Upper lobe of left lung (tissue), 6 donors: Measurements from ENCODE around the gene GKAP1. TPM values are rescaled to one million over a fixed set of nuclear protein-coding genes. Genes with fewer than 3 reads are reported as not detected.

ENCODE experiments used
- ATAC-seq, 2 donors: fragments of 200-7000 bp; cut with Tn5 transposase; one replicate each; pipeline ENCODE4 v1.9.1; 2022; ENCODE audit warnings: mild to moderate bottlenecking in 2 of 2, moderate library complexity in 2 of 2; ENCODE audit not compliant: low FRiP score in 2 of 2
- DNase-seq, 2 donors: peaks; one replicate each; pipeline ENCODE4 v3.0.0-alpha.2; 2019 to 2020
- H3K27ac ChIP-seq, 4 donors: fragments of 200-600 bp; sonication (generic); one replicate each; pipeline ENCODE4 v1.5.1; 2016 to 2019
- H3K27me3 ChIP-seq, 4 donors: fragments of 200-600 bp; sonication (generic); one replicate each; pipeline ENCODE4 v1.5.1; 2017 to 2019
- H3K36me3 ChIP-seq, 4 donors: fragments of 200-600 bp; sonication (generic); one replicate each; pipeline ENCODE4 v1.5.1; 2016 to 2019
- H3K4me1 ChIP-seq, 4 donors: fragments of 200-600 bp; sonication (generic); one replicate each; pipeline ENCODE4 v1.5.1; 2018 to 2019
- H3K4me3 ChIP-seq, 4 donors: fragments of 200-600 bp; sonication (generic); one replicate each; pipeline ENCODE4 v1.5.1; 2017 to 2019; ENCODE audit warnings: mild to moderate bottlenecking in 2 of 4, moderate library complexity in 1 of 4
- H3K9me3 ChIP-seq, 4 donors: fragments of 200-600 bp; sonication (generic); one replicate each; pipeline ENCODE4 v1.5.1; 2018 to 2019
- EP300 ChIP-seq, 4 donors: sonication (generic); formaldehyde crosslinking; IDR thresholded peaks; one replicate each; pipeline ENCODE4 v1.5.1; 2017; ENCODE audit warnings: antibody characterized with exemption in 4 of 4, control low read depth in 2 of 4
- POLR2A ChIP-seq, 4 donors: fragments of 450-650 bp; IDR thresholded peaks; one replicate each; pipeline ENCODE4 v1.5.1; 2016 to 2017; ENCODE audit warnings: antibody characterized with exemption in 4 of 4, mild to moderate bottlenecking in 2 of 4
- POLR2AphosphoS5 ChIP-seq, 2 donors: sonication (generic); formaldehyde crosslinking; IDR thresholded peaks; one replicate each; pipeline ENCODE4 v1.5.1; 2017; ENCODE audit warnings: antibody characterized with exemption in 2 of 2
- WGBS, 2 donors: methylation state at CpG; one replicate each; pipeline ENCODE4 v1.1.5; 2017 to 2018; 5-methylcytosine and 5-hydroxymethylcytosine counted together
- total RNA-seq, 6 donors: library from RNA; depleted of rRNA in 4 of 6; stranded (reverse); fragments of >200 nt in 4 of 6; gene quantifications; one replicate each; pipeline versions ENCODE4 v1.1.0 to v1.2.1, GENCODE V29; 2016 to 2021
- TF ChIP-seq, protein P1 (sequence below), 6 experiments: fragments of 450-650 bp in 4 of 6; fragments of 200-600 bp in 2 of 6; sonication (generic) in 2 of 6; IDR thresholded peaks; one replicate each; pipeline ENCODE4 v1.5.1; 2016 to 2019; ENCODE audit warnings: antibody characterized with exemption in 6 of 6
- donor health status: DM: no; HTN: no; CAD: no; lungs with moderate emphysema.
- donor health status: DM: no; HTN: yes; CAD: no; lungs with severe emphysema.

Gene GKAP1
- total RNA-seq, 6 donors from 2014 or later = 4.4 to 28.3 (median 6.5) TPM

DNA sequence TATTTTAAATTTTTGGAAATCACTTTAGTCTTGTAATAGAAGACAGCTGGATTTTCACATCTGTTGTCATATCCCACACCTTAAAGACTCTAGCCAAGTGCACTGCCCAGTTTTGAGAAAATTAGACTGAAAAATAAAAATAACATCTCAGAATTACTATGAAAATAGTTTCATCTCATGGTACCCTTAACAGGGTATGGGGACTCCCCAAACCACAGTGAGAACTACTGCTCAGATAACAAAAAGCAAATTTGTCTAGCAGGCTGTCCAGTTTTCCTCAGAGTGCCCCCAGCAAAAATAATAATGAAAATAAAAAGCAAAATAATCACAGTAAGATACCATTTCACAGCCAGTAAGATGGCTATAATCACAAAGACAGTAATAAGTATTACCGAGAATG, 116.3 kb downstream of the GKAP1 start:
- TF ChIP-seq, protein P1, sequence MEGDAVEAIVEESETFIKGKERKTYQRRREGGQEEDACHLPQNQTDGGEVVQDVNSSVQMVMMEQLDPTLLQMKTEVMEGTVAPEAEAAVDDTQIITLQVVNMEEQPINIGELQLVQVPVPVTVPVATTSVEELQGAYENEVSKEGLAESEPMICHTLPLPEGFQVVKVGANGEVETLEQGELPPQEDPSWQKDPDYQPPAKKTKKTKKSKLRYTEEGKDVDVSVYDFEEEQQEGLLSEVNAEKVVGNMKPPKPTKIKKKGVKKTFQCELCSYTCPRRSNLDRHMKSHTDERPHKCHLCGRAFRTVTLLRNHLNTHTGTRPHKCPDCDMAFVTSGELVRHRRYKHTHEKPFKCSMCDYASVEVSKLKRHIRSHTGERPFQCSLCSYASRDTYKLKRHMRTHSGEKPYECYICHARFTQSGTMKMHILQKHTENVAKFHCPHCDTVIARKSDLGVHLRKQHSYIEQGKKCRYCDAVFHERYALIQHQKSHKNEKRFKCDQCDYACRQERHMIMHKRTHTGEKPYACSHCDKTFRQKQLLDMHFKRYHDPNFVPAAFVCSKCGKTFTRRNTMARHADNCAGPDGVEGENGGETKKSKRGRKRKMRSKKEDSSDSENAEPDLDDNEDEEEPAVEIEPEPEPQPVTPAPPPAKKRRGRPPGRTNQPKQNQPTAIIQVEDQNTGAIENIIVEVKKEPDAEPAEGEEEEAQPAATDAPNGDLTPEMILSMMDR (IDR thresholded peaks at IDR 0.05) = no peak
- TF ChIP-seq POLR2AphosphoS5 (IDR thresholded peaks at IDR 0.05) (no peak), EP300 (IDR thresholded peaks at IDR 0.05) (no peak), POLR2A (IDR thresholded peaks at IDR 0.05) (no peak)
- H3K36me3 ChIP-seq = no peaks in the 10 kb centered on the region
- DNase-seq = no peak

GRCh38 chr9:83699615-83700014, 118.0 kb downstream of the GKAP1 start:
- ATAC-seq (no peak), DNase-seq (no peak)
- H3K9me3 ChIP-seq = no peaks in the 10 kb centered on the region
- 87 to 90% methylated on average over 3 of the region's 3 CpGs for WGBS, 2 donors
- peaks cover 10 to 75% (median 29%) of the 10 kb centered on the region in 4 donors for H3K4me1 ChIP-seq
- TF ChIP-seq POLR2A (IDR thresholded peaks at IDR 0.05) (no peak), POLR2AphosphoS5 (IDR thresholded peaks at IDR 0.05) (no peak), EP300 (IDR thresholded peaks at IDR 0.05) (no peak)
- TF ChIP-seq, protein P1 (IDR thresholded peaks at IDR 0.05) = no peak
- H3K27ac ChIP-seq = no peak overlapping the region
- H3K36me3 ChIP-seq = no peaks in the 10 kb centered on the region
- no peaks in the 10 kb centered on the region for H3K27me3 ChIP-seq
- no peak overlapping the region for H3K4me3 ChIP-seq

More for the DNA sequence above, 116.3 kb downstream of the GKAP1 start:
- WGBS, 2 donors = 93 to 100% methylated on average over 1 of the region's 1 CpG
- peaks cover 15 to 79% (median 37%) of the 10 kb centered on the region in 4 donors for H3K4me1 ChIP-seq
- H3K9me3 ChIP-seq = no peaks in the 10 kb centered on the region
- H3K4me3 ChIP-seq = no peak overlapping the region
- no peak for ATAC-seq
- no peak overlapping the region for H3K27ac ChIP-seq
- H3K27me3 ChIP-seq = no peaks in the 10 kb centered on the region

GRCh38 chr9:83698976-83699585, 118.5 kb downstream of the GKAP1 start:
- TF ChIP-seq EP300 (IDR thresholded peaks at IDR 0.05) (no peak), POLR2AphosphoS5 (IDR thresholded peaks at IDR 0.05) (no peak), POLR2A (IDR thresholded peaks at IDR 0.05) (no peak)
- TF ChIP-seq, protein P1 (IDR thresholded peaks at IDR 0.05) = no peak
- Histone ChIP-seq H3K27me3 (no peaks in the 10 kb centered on the region), H3K36me3 (no peaks in the 10 kb centered on the region), H3K4me3 (no peak overlapping the region), H3K4me1 (peaks cover 13 to 70% (median 31%) of the 10 kb centered on the region in 4 donors), H3K27ac (no peak overlapping the region), H3K9me3 (no peaks in the 10 kb centered on the region)
- DNase-seq = no peak
- ATAC-seq = no peak
- WGBS, 2 donors = 54 to 62% methylated on average over 4 of the region's 4 CpGs

DNA sequence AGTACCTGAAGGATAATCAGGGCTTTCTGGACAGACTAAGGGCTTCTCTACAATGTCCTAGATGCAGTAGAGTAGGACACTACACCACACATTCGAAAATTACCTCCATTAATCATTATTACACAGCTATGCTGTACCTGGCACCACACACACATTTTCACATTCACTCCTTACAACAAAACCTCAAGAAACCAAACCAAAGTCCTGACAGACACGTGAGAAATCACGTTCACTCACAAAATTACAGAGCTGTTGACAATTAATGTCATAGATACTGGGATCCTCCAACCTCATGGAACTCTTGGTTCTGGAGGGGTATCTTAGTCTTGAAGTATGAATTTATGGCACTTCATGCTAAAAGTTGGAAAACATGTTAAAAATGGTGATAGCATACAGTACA, 126.1 kb downstream of the GKAP1 start:
- no peaks in the 10 kb centered on the region for H3K27me3 ChIP-seq
- H3K36me3 ChIP-seq = no peaks in the 10 kb centered on the region
- H3K4me1 ChIP-seq = peaks cover 3 to 22% (median 14%) of the 10 kb centered on the region in 4 donors
- no peak overlapping the region for H3K27ac ChIP-seq
- no peaks in the 10 kb centered on the region for H3K9me3 ChIP-seq
- no peak overlapping the region for H3K4me3 ChIP-seq
- TF ChIP-seq POLR2A (IDR thresholded peaks at IDR 0.05) = no peak
- ATAC-seq (no peak), DNase-seq (no peak)
- WGBS, 2 donors = 82 to 83% methylated on average over 3 of the region's 3 CpGs

Other genes with a start within 250 kb of the GKAP1 start
- 10 to 100 TPM in 1 of 6 donors, 1 to 10 TPM in 5; 2.3 to 13.7 (median 5.1) TPM for gene IDNK, start 194.6 kb downstream of the GKAP1 start, total RNA-seq
- 100 to 1,000 TPM in 2 of 6 donors, 10 to 100 TPM in 4; 75.6 to 113 (median 84.7) TPM for gene UBQLN1, start 109.8 kb downstream of the GKAP1 start, total RNA-seq
- gene KIF27, start 103.7 kb upstream of the GKAP1 start, total RNA-seq = 10 to 100 TPM in 2 of 6 donors, 1 to 10 TPM in 4; 5.3 to 32.5 (median 6.7) TPM
- 100 to 1,000 TPM; 178 to 465 (median 359) TPM for gene HNRNPK, start 162.4 kb upstream of the GKAP1 start, total RNA-seq
- 10 to 100 TPM in 1 of 6 donors, 1 to 10 TPM in 4, under 1 TPM in 1; 0.55 to 11.5 (median 5.8) TPM for gene RMI1, start 163.0 kb upstream of the GKAP1 start, total RNA-seq